GM19193 (cell line): ENCODE measurements around the gene BLOC1S5.

Experiments
- POLR2A ChIP-seq: IDR thresholded peaks from 4 replicates; pipeline ENCODE4 v1.6.1; 2011; ENCODE audit not compliant: insufficient read depth, insufficient read length; ENCODE audit errors: extremely low read depth

The BLOC1S5 gene

GRCh38 chr6:8066108-8066507 is 1.9 kb upstream of the BLOC1S5 start:
- no peak for TF ChIP-seq POLR2A

GRCh38 chr6:8065519-8065911 is 1.3 kb upstream of the BLOC1S5 start:
- TF ChIP-seq POLR2A = no peak

- no peak for TF ChIP-seq POLR2A
Observed at GRCh38 chr6:8064638-8065518, 689 bp upstream of the BLOC1S5 start.

- TF ChIP-seq POLR2A = no peak
Observed at GRCh38 chr6:8061736-8062135, 2.5 kb downstream of the BLOC1S5 start.

- no peak for TF ChIP-seq POLR2A
Observed at GRCh38 chr6:8060346-8060745, 3.8 kb downstream of the BLOC1S5 start.

- TF ChIP-seq POLR2A = no peak
Observed at GRCh38 chr6:8059129-8059528, 5.1 kb downstream of the BLOC1S5 start.

GRCh38 chr6:8057793-8058192 is 6.4 kb downstream of the BLOC1S5 start:
- TF ChIP-seq POLR2A = no peak

- TF ChIP-seq POLR2A = no peak
Observed at GRCh38 chr6:8057263-8057662, 6.9 kb downstream of the BLOC1S5 start.

GRCh38 chr6:8054276-8054675 is 9.9 kb downstream of the BLOC1S5 start:
- TF ChIP-seq POLR2A = no peak

GRCh38 chr6:8047541-8048292 is 16.5 kb downstream of the BLOC1S5 start:
- TF ChIP-seq POLR2A = no peak

GRCh38 chr6:8043221-8043620 is 21.0 kb downstream of the BLOC1S5 start:
- no peak for TF ChIP-seq POLR2A

GRCh38 chr6:8041913-8042583 is 22.1 kb downstream of the BLOC1S5 start:
- no peak for TF ChIP-seq POLR2A

GRCh38 chr6:8030920-8031319 is 33.3 kb downstream of the BLOC1S5 start:
- TF ChIP-seq POLR2A = no peak

- TF ChIP-seq POLR2A = no peak
Observed at GRCh38 chr6:8029243-8029870, 34.8 kb downstream of the BLOC1S5 start.

- no peak for TF ChIP-seq POLR2A
Observed at GRCh38 chr6:8027965-8028651, 36.1 kb downstream of the BLOC1S5 start.

GRCh38 chr6:8026800-8027199 is 37.4 kb downstream of the BLOC1S5 start:
- TF ChIP-seq POLR2A = no peak
